NB4 (cell line): ENCODE results near the gene HTRA3.

Experiments used
- CTCF ChIP-seq: IDR thresholded peaks from one replicate; pipeline ENCODE4 v1.5.1; 2012; ENCODE audit warnings: low read depth, low read length
- MAX ChIP-seq: IDR thresholded peaks from 2 replicates; pipeline ENCODE4 v1.6.1; 2011; ENCODE audit warnings: low read depth, low read length
- MYC ChIP-seq: IDR thresholded peaks from 2 replicates; pipeline ENCODE4 v1.6.1; 2011; ENCODE audit warnings: low read depth, low read length
- POLR2A ChIP-seq: IDR thresholded peaks from 2 replicates; pipeline ENCODE4 v1.6.1; 2011; ENCODE audit warnings: mild to moderate bottlenecking; ENCODE audit not compliant: insufficient read length; ENCODE audit errors: extremely low read depth

- TF ChIP-seq CTCF (no peak), POLR2A (no peak), MYC (no peak), MAX (no peak)
These were observed 21.6 kb downstream of the HTRA3 start for GRCh38 chr4:8291036-8291682.
